Measurements from ENCODE around the gene LYPLA2. TPM values are rescaled to one million over a fixed set of nuclear protein-coding genes. Genes with fewer than 3 reads are reported as not detected.

LYPLA2 gene
- total RNA-seq, 6 experiments from 2014 or later, result 28.1 to 69.8 (median 32.6) TPM

DNA sequence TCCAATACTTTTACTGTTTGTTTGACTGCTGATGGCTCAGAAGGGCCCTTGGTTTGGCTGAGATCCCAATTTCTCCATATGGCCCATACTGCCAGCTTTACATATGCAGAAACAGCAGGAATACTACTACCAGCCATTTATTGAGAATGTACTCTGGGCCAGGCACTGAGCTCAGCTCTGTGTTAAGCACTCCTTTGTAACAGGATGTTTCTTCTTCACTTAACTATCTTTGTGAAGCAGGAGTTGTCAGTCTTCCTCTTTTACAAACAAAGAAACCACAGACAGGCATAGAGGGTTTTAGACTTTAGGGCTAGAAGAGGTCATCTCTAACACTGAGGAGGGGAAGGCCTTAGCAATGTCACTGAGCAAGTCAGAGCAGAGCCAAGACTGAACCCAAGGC lies 26.0 kb downstream of the LYPLA2 start:
- no peaks in the 10 kb centered on the region for H3K4me1 ChIP-seq
- intact Hi-C loops (cut with DNase I), result no loop called here
- TF ChIP-seq POLR2A (IDR thresholded peaks at IDR 0.05), result no peak
- H3K9me3 ChIP-seq, result no peaks in the 10 kb centered on the region
- no peak overlapping the region for H3K4me3 ChIP-seq
- H3K36me3 ChIP-seq, result peaks cover 0 to 76% (median 25%) of the 10 kb centered on the region in 4 donors
- DNase-seq (no peak), ATAC-seq (no peak)
- H3K27ac ChIP-seq, result no peak overlapping the region
- H3K27me3 ChIP-seq, result no peaks in the 10 kb centered on the region

DNA sequence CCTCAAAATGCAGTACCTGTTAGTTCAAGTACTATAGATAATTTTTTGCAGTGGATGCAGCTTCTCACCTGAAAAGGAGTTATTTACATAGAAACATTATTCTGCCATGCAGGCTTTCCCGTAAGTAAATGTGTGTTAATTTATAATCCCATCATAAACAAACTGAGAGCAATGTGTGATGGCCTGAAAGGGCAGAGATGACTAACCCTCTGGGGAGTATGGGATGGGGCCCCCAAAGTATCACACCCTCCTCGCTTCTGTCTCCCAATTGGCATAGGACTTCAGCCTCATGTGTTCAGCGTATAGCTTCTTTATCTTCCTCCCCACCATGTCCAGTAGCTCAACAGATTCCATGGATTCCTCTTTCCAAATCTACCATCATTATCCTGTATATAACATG lies 26.7 kb downstream of the LYPLA2 start:
- H3K9me3 ChIP-seq, result no peaks in the 10 kb centered on the region
- H3K27ac ChIP-seq, result no peak overlapping the region
- TF ChIP-seq, protein P1, sequence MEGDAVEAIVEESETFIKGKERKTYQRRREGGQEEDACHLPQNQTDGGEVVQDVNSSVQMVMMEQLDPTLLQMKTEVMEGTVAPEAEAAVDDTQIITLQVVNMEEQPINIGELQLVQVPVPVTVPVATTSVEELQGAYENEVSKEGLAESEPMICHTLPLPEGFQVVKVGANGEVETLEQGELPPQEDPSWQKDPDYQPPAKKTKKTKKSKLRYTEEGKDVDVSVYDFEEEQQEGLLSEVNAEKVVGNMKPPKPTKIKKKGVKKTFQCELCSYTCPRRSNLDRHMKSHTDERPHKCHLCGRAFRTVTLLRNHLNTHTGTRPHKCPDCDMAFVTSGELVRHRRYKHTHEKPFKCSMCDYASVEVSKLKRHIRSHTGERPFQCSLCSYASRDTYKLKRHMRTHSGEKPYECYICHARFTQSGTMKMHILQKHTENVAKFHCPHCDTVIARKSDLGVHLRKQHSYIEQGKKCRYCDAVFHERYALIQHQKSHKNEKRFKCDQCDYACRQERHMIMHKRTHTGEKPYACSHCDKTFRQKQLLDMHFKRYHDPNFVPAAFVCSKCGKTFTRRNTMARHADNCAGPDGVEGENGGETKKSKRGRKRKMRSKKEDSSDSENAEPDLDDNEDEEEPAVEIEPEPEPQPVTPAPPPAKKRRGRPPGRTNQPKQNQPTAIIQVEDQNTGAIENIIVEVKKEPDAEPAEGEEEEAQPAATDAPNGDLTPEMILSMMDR (IDR thresholded peaks at IDR 0.05), result no peak
- no peak for TF ChIP-seq POLR2A (IDR thresholded peaks at IDR 0.05)
- DNase-seq, result no peak
- intact Hi-C loops (cut with DNase I), result no loop called here
- ATAC-seq, result no peak
- no peaks in the 10 kb centered on the region for H3K27me3 ChIP-seq
- 89% methylated on average over 3 of the region's 3 CpGs for WGBS (ENCODE audit: insufficient coverage, low coverage, low lambda C conversion rate, missing lambda C conversion rate)
- no peaks in the 10 kb centered on the region for H3K4me1 ChIP-seq
- peaks cover 0 to 69% (median 25%) of the 10 kb centered on the region in 4 donors for H3K36me3 ChIP-seq
- H3K4me3 ChIP-seq, result no peak overlapping the region

DNA sequence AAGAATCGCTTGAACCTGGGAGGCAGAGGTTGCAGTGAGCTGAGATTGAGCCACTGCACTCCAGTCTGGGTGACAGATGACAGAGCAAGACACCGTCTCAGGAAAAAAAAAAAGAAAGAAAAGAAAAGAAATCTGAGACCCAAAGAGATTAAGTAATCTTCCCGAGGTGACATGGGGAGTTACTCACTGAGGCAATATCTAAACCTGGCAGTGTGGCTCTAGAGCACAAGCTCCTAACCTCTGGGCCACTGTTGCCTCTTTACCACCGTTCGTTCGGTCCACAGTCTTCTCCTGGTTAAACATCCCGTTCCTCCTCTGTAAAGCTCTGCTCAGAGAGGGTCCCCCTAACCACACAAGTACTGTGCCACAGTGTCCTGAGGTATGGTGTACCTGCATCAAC lies 32.8 kb downstream of the LYPLA2 start:
- peaks cover 0 to 10% (median 2%) of the 10 kb centered on the region in 4 donors for H3K36me3 ChIP-seq
- TF ChIP-seq, protein P1 (IDR thresholded peaks at IDR 0.05), result no peak
- TF ChIP-seq POLR2A (IDR thresholded peaks at IDR 0.05), result no peak
- H3K9me3 ChIP-seq, result no peaks in the 10 kb centered on the region
- ATAC-seq (no peak), DNase-seq (no peak)
- intact Hi-C loops (cut with DNase I), result no loop called here
- peak overlapping the region in 2 of 3 donors; percentile 90 to 94 for H3K4me3 ChIP-seq
- peaks cover 0 to 10% (median 0%) of the 10 kb centered on the region in 4 donors for H3K4me1 ChIP-seq
- WGBS (ENCODE audit: insufficient coverage, low coverage, low lambda C conversion rate, missing lambda C conversion rate), result 27% methylated on average over 6 of the region's 7 CpGs
- no peaks in the 10 kb centered on the region for H3K27me3 ChIP-seq
- peak overlapping the region in 2 of 3 donors; percentile 97 to 98 for H3K27ac ChIP-seq

DNA sequence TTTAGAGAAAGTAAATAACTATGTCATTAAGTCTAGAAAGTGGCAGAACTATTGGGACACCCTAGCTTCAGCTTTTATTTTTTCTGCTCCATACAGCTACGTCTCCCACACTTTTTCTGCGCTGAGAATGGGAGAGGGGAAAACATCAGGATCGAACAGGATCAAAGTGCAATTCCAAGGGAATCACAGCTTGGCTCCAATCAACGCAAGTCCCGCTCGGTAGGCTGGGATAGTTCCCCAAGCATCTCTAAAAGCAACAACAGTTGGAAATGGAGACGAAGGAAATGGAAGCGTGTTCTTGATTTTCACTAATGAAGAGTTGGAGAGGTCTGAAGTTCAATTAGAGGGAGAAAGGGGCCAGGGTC lies 33.7 kb downstream of the LYPLA2 start:
- peak overlapping the region; percentile 90 to 94 (median 91) for H3K4me3 ChIP-seq
- intact Hi-C loops (cut with DNase I), result no loop called here
- no peaks in the 10 kb centered on the region for H3K9me3 ChIP-seq
- no peaks in the 10 kb centered on the region for H3K27me3 ChIP-seq
- peaks cover 0 to 10% (median 0%) of the 10 kb centered on the region in 4 donors for H3K4me1 ChIP-seq
- TF ChIP-seq POLR2A (IDR thresholded peaks at IDR 0.05), result no peak
- TF ChIP-seq, protein P1 (IDR thresholded peaks at IDR 0.05), result no peak
- WGBS (ENCODE audit: insufficient coverage, low coverage, low lambda C conversion rate, missing lambda C conversion rate), result 2% methylated on average over 8 of the region's 8 CpGs
- H3K27ac ChIP-seq, result peak overlapping the region; percentile 97 to 99 (median 98)
- H3K36me3 ChIP-seq, result peaks cover 0 to under 1% (median 0%) of the 10 kb centered on the region in 4 donors
- ATAC-seq (peak; percentile 71 to 81 (median 78)), DNase-seq (no peak)

DNA sequence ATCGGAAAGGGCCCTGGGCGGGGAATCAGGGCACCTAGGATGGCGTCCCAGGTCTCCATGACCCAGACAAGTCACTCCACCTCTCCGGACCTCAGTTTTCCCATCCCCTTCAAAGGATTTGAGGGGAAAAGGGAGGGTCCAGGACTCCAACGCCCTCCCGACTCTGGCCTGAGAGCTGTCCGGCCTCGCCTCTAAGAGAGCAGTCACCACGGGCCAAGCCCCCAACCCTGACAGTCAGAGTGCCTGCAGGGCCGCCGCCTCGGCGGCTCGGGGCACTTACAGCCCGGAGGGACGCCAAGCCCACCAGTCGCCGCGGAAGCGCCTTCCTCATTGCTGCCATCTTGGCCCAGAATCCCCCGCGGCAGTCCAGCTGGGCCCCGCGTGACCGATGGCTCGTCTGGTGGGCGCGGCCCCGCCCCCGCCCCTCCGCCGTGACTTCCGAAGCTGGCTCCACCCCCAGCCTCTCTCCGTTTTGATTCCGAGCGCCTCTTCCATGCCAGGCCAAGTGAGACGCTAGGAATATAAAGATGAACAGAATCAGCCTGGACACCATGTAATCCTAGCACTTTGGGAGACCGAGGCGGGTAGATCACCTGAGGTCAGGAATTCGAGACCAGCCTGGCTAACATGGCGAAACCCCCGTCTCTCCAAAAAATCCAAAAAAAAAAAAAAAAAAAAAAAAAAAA lies 34.3 kb downstream of the LYPLA2 start, which contains the start of gene HMGCL:
Gene HMGCL (minus strand): TSS at position 354 of the 686 bp plus-strand sequence. CDS start 14 bp downstream, at position 340.
- peak within 1 kb of the TSS; percentile 97 to 99 (median 98) for H3K27ac ChIP-seq
- no peaks in the 10 kb centered on the region for H3K27me3 ChIP-seq
- peaks cover 0 to 12% (median 0%) of the 10 kb centered on the region in 4 donors for H3K4me1 ChIP-seq
- under 1% methylated on average over 17 of the region's 42 CpGs for WGBS (ENCODE audit: insufficient coverage, low coverage, low lambda C conversion rate, missing lambda C conversion rate)
- DNase-seq, result peak; percentile 92 to 93 (median 92)
- no peaks in the 10 kb centered on the region for H3K9me3 ChIP-seq
- peak within 1 kb of the TSS; percentile 90 to 94 (median 91) for H3K4me3 ChIP-seq
- TF ChIP-seq, protein P1 (IDR thresholded peaks at IDR 0.05), result no peak
- peak; percentile 90 for TF ChIP-seq POLR2A (IDR thresholded peaks at IDR 0.05)
- ATAC-seq, result peak; percentile 96 to 98 (median 97)
- intact Hi-C loops (cut with DNase I), result no loop called here
- no peaks in the 10 kb centered on the region for H3K36me3 ChIP-seq

All from right lobe of liver (tissue), 6 donors.